Ovary (tissue), 9 donors: ENCODE results near the gene RUNX2. TPM values are rescaled to one million over a fixed set of nuclear protein-coding genes. Genes with fewer than 3 reads are reported as not detected.

Experiments used
- DNase-seq, 5 donors: peaks; one replicate each; pipeline ENCODE4 v3.0.0-alpha.2; 2019 to 2020
- H3K27ac ChIP-seq, 2 donors: fragments of 200-600 bp; one replicate each; pipeline versions ENCODE4 v1.5.1 to v1.8.0; 2019 to 2022
- H3K27me3 ChIP-seq: fragments of 200-600 bp; one replicate; pipeline ENCODE4 v1.8.0; 2022
- H3K36me3 ChIP-seq: fragments of 200-600 bp; sonication (generic); one replicate; pipeline ENCODE4 v1.5.1; 2019
- H3K4me1 ChIP-seq: one replicate; pipeline ENCODE4 v1.8.1; 2013; ENCODE audit warnings: mild to moderate bottlenecking, moderate library complexity; ENCODE audit not compliant: insufficient read depth
- H3K4me3 ChIP-seq: fragments of 200-600 bp; sonication (generic); one replicate; pipeline ENCODE4 v1.5.1; 2017
- H3K9me3 ChIP-seq, 2 donors: fragments of 200-600 bp in 1 of 2; sonication (generic) in 1 of 2; one replicate each; pipeline versions ENCODE4 v1.5.1 to v1.8.1; 2013 to 2019; ENCODE audit warnings: mild to moderate bottlenecking in 1 of 2, moderate library complexity in 1 of 2
- CTCF ChIP-seq, 3 donors: fragments of 450-650 bp in 2 of 3; fragments of 200-600 bp in 1 of 3; IDR thresholded peaks; one replicate each; pipeline versions ENCODE4 v1.5.1 to v1.8.0; 2016 to 2022; ENCODE audit warnings: antibody characterized with exemption in 3 of 3, mild to moderate bottlenecking in 1 of 3
- EP300 ChIP-seq: sonication (generic); formaldehyde crosslinking; IDR thresholded peaks from one replicate; pipeline ENCODE4 v1.6.1; 2017; ENCODE audit warnings: antibody characterized with exemption
- POLR2A ChIP-seq: fragments of 450-650 bp; IDR thresholded peaks from one replicate; pipeline ENCODE4 v1.6.1; 2017; ENCODE audit warnings: antibody characterized with exemption, mild to moderate bottlenecking, moderate library complexity
- WGBS, 3 donors: extraction: QIAGEN DNeasy Blood & Tissue Kit in 1 of 3; methylation state at CpG; one replicate each; pipeline versions ENCODE4 v1.1.5 to v1.1.7; 2013 to 2017; 5-methylcytosine and 5-hydroxymethylcytosine counted together
- intact Hi-C, 4 donors: fragments of 100-400 bp; cut with DNase I; formaldehyde crosslinking; loops; one replicate each; pipeline versions ENCODE4 v1.11.0 to v1.15.1; 2022 to 2023
- polyA plus RNA-seq, 2 donors: library from polyadenylated mRNA; stranded (reverse); fragments of 200-250 nt in 1 of 2; fragments of 350-450 nt in 1 of 2; fragmentation: Illumina TruSeq in 1 of 2; extraction: RNeasy Lipid Tissue Mini Kit (QIAGEN cat#74804) in 1 of 2; gene quantifications; one replicate each; pipeline ENCODE4 v1.2.3, GENCODE V29; 2013 to 2014
- total RNA-seq, 7 donors: library from RNA; depleted of rRNA in 2 of 7; stranded (reverse); fragments of >200 nt in 2 of 7; fragmentation: NEBNext Ultra II Directional in 3 of 7; extraction: Animal tissue kit (Norgen Biotek cat#: 25700) in 3 of 7; gene quantifications; one replicate each; pipeline versions ENCODE4 v1.1.0 to v1.2.4, GENCODE V29; 2016 to 2023
- donor health status: DM: no; HTN: no; CAD: no; lungs with moderate emphysema.
- donor health status: DM: no; HTN: no; CAD: no.
- donor health status: Bipolar disorder and iron deficiency.
- donor health status: DM: yes; HTN: yes; CAD: no.
- donor health status: DM: no; HTN: no; CAD: no.
- donor health status: DM: yes; HTN: yes; CAD: no.

Gene RUNX2
- total and polyA plus RNA-seq, 9 donors, result 1.1 to 25.2 (median 3.3) TPM

- no peaks in the 10 kb centered on the region for H3K9me3 ChIP-seq
- H3K27me3 ChIP-seq, result no peaks in the 10 kb centered on the region
- 92 to 96% (median 94%) methylated on average over 4 of the region's 4 CpGs for WGBS, 3 donors
- no peak overlapping the region for H3K4me3 ChIP-seq
- intact Hi-C loops, result no loop called here
- no peaks in the 10 kb centered on the region for H3K36me3 ChIP-seq
- TF ChIP-seq EP300, result no peak
- TF ChIP-seq CTCF (IDR thresholded peaks at IDR 0.05), result no peak
- no peak for TF ChIP-seq POLR2A
- no peak overlapping the region for H3K27ac ChIP-seq
- DNase-seq, result no peak
- H3K4me1 ChIP-seq, result no peaks in the 10 kb centered on the region
Measured at GRCh38 chr6:45705137-45705855, 377.2 kb downstream of the RUNX2 start.

GRCh38 chr6:45706319-45706718, 378.2 kb downstream of the RUNX2 start:
- WGBS, 3 donors, result 43 to 47% (median 44%) methylated on average over 2 of the region's 2 CpGs
- no peaks in the 10 kb centered on the region for H3K27me3 ChIP-seq
- H3K9me3 ChIP-seq, result no peaks in the 10 kb centered on the region
- intact Hi-C loops, result no loop called here
- no peaks in the 10 kb centered on the region for H3K36me3 ChIP-seq
- H3K4me1 ChIP-seq, result no peaks in the 10 kb centered on the region
- TF ChIP-seq EP300 (no peak), POLR2A (no peak), CTCF (IDR thresholded peaks at IDR 0.05) (no peak)
- no peak overlapping the region for H3K27ac ChIP-seq
- no peak overlapping the region for H3K4me3 ChIP-seq
- no peak for DNase-seq

DNA sequence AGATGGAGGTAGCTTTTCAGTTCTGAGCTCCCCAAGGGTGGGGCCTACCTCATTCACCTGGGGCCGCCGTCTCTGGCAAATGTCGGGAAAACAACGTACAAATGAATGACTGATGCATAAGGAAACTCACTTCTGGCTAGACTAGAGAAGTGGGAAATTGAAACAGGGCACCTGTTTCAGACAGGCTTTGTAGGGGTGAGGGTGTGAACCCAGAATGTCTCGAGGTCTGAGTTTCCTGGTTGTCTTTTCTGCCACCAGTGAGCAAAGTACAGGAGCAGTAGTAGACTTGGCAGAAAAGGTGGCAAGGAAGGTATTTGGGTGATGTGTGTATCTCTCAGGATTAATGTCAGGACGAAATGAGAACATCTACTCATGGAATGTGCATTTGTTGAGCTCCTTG, 379.0 kb downstream of the RUNX2 start:
- no peak overlapping the region for H3K4me3 ChIP-seq
- H3K27me3 ChIP-seq, result no peaks in the 10 kb centered on the region
- H3K4me1 ChIP-seq, result no peaks in the 10 kb centered on the region
- no peak for DNase-seq
- TF ChIP-seq CTCF (IDR thresholded peaks at IDR 0.05) (no peak), POLR2A (no peak), EP300 (no peak)
- intact Hi-C loops, result no loop called here
- WGBS, 3 donors, result 92% methylated on average over 6 of the region's 6 CpGs
- no peaks in the 10 kb centered on the region for H3K9me3 ChIP-seq
- H3K36me3 ChIP-seq, result no peaks in the 10 kb centered on the region
- H3K27ac ChIP-seq, result no peak overlapping the region

DNA sequence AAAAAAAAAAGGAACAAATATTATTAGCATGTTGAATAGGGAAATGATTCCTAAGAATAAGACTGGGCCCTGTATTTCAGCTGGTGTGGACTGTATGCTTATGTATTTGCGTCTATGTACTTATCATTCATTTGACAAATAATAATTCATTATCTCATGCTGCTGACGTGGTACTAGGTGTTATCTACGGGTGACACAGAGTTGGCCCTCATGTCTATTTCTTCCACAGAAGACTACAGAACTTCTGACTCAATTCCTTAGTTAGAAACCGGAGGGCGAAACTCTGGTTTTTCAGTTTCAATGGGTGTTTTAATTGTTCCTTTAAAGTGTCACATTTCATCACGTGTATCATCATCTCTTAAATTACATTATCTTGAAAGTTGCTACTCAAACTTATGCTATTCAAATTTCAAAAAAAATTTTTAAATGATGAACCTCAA, 381.7 kb downstream of the RUNX2 start:
- H3K36me3 ChIP-seq, result no peaks in the 10 kb centered on the region
- whole genome bisulfite sequencing, 3 donors, result 81 to 85% (median 82%) methylated on average over 6 of the region's 6 CpGs
- intact Hi-C loops, result loop anchor here (5.0 to 10.0 kb wide), 5 partner anchors 285 to 1235 kb away; partner anchors contain the start of gene SUPT3H (in 1 of the 4)

More for the DNA sequence above, 381.7 kb downstream of the RUNX2 start:
- Histone ChIP-seq H3K4me1 (no peaks in the 10 kb centered on the region), H3K27ac (no peak overlapping the region), H3K9me3 (no peaks in the 10 kb centered on the region), H3K27me3 (no peaks in the 10 kb centered on the region), H3K4me3 (no peak overlapping the region)
- no peak for DNase-seq
- no peak for TF ChIP-seq CTCF (IDR thresholded peaks at IDR 0.05)
- TF ChIP-seq POLR2A, result no peak
- no peak for TF ChIP-seq EP300
